Hematopoietic multipotent progenitor cell treated with erythropoietin and hydrocortisone succinate and interleukin-3 and kit ligand, for 6 days (in vitro differentiated cells): Measurements from ENCODE around the gene DIP2B.

Experiments used
- DNase-seq: peaks from one replicate; pipeline ENCODE4 v3.0.0-alpha.2; 2015

DIP2B gene

DNA sequence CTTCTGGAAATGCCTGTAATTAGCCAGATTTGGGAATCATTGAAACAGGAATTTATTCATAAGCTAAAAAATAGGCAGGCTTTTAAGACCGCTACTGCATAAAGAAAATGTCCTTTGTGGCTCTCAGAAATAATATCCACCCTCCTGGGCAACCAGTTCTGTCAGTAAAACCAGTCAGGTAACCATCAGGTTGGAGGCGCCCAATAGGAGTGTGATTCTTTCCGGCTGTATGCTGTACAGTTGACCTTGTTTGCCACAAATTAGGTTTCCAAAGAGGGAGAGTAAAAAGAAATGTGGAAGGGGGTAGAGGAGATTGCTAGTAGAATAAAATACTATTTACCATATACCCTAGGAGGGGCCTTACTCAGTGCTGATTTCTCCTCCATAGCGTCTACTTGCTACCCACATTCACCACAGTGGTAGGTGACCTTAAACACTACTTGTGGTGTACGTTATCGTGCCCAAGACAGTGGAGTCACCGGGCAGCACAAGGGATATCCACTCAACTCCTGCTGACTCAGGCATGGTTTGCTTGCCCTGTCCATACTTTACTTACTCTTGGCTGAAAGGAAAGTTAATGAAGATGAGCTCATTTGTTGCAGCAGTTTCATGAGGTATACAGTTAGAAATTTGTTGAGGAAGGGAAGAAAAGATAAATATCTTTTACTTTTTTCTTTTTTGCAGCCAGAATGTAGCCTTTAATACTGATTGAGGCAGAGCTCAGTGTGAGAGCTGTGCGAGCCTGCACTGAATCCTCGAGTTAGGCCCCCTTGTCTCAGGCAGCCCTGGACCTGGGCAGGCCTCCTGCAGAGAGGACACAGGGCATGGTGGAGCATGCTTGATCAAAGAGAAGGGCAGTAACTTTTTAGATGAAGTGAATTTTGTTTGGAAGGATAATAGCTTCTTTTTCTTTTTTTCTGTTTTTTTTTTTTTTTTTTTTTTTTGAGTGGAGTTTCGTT is 76.7 kb downstream of the DIP2B start:
- DNase-seq = no peak

DNA sequence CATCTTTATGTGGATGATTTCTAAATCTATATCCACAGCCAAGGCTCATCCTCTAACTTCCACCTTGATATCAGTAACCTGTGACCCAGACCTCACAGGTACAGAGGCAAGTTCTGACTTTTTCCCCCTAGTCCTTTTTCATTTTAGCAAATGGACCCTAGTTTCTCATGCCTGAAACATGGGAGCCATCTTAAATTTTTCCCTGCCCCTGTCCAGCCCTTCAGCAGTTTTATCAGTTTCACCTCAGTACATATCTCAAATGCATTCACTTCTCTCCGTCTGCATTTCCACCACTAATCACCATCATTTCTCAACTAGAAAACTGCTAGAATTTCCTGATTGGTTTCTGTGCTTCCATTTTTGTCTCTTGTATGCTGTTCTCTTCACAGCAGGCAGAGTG is 79.3 kb downstream of the DIP2B start:
- no peak for DNase-seq

DNA sequence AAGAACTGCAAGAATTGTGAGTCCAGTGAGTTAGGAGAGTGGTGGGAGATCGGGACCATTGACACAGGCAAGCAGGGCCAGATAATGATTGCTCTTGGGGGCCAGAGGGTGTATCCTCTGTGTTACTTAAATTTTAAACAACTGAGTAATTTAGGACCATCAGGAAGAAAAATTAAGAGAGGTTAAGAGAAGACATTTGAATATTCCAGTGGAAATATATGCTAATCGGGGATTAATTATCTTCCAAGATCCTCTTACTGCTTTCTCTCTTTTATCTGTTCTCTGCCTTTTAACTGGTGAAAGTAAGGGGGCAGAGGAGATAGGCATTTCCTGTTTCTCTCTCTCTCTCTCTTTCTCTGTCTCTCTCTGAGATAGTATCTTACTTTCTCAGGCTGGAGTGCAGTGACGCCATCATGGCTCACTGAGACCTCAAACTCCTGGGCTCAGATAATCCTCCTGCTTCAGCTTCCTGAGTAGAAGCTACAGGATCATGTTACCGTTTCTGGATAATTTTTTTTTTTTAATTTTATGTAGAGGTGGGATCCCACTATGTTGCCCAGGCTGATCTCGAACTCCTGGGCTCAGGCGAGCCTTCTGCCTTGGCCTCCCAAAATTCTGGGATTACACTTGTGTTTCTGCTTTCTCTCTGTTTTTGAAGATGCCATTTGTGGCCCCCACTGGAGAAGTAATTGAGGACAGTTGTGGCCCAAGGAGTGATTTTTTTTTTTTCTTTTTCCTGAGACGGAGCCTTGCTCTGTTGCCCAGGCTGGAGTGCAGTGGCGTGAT is 85.1 kb downstream of the DIP2B start:
- peak; percentile 82 for DNase-seq

DNA sequence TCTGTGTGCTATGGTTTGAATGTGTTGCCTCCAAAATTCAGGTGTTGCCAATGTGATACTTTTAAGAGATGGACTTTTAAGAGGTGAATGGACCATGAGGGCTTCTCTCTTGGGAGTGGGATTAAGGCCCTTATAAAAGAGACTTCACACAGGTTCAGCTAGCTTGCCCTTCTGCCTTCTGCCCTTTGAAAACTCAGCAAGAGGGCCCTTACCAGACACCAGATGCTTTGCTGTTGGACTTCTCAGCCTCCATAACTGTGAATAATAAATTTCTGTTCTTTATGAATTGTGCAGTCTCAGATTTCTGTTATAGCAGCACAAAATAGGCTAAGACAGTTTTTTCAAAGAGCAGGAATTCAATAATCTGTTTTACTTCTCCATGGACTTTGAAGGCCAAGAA is 86.1 kb downstream of the DIP2B start:
- DNase-seq = no peak

DNA sequence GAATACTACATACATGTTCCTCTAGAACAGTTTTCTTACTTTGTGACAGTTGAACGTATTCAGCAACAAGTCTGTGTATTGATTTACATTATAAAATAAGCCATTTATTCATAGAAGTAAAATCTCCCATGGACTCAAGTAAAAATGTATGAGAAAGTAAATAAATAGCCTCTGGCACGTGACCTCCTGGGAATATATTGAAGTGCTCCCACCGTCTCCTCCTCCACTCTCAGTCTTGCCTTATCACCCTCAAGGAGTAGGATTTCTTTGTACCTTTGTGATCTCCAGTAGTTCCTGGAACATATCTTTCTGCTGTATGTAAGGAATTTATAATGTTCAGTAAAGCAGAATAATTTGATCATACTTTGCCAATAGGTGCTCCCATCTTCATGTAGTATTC is 90.9 kb downstream of the DIP2B start:
- DNase-seq = no peak

DNA sequence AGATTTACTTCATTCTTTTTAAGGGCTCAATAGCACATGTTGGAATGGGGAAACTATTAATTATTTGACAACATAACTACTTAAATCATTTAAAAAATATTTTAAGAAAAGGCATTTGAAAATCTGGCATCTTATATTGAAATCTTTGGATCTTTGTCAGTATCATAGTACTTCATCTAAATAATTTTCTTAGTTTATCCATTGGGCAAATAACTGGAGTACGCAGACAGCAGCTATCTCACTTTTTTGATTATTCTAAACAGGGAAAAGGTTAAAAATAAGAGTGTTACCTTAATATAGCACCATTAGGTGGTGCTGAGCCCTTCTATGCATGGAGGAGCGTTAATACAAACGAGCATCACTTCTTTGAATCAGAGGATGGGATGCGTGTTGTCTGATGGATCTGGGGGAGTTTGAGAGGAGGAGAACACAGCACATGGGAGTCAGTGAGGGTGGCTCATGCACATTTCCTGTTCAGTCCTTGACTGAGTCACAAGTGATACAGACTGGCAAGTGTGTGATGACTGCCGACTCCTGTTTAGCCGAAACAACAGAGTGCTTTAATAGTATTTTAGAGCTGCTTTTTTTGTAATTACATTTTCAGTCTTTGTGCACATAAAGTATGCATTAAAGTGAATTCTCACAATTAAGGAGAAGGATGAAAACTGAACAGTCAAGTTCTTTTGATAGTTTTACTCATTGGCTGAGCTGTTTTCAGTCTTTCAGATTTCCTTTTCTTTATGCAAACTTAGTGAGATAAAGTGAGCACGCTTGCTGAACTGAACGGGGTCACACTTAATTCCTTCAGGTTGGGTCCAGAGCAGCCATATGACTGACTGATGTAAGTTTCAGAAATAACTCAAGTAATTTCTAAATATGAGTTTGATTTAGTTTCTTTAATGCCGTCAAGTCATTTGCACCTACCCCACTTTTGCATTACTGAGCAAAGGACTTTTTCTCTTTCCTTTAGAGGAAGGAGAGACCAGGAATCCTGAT is 92.7 kb downstream of the DIP2B start:
- DNase-seq = peak; percentile 45

DNA sequence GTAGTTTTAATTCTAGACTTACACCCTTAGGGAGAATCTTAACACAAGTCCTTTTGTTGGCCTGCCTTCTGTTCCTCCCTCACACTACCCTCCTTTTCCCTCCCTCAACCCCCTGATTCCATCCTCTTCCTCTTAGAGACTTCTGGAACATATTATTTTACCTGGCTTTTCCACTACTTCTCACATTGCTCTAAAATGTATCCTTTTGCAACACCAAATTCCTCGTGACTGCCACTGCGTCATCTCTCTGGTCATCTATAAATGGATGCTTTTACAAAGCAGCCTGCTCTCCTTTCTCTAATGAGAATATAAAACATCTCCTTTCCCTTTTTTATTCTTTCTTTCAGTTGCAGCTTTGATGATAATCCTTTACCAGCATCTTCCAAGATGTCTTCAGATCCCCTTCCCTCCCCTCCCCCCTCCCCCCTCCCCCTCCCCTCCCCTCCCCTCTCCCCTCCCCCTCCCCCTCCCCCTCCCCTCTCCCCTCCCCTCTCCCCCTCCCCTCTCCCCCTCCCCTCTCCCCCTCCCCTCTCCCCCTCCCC is 93.6 kb downstream of the DIP2B start:
- DNase-seq = no peak

DNA sequence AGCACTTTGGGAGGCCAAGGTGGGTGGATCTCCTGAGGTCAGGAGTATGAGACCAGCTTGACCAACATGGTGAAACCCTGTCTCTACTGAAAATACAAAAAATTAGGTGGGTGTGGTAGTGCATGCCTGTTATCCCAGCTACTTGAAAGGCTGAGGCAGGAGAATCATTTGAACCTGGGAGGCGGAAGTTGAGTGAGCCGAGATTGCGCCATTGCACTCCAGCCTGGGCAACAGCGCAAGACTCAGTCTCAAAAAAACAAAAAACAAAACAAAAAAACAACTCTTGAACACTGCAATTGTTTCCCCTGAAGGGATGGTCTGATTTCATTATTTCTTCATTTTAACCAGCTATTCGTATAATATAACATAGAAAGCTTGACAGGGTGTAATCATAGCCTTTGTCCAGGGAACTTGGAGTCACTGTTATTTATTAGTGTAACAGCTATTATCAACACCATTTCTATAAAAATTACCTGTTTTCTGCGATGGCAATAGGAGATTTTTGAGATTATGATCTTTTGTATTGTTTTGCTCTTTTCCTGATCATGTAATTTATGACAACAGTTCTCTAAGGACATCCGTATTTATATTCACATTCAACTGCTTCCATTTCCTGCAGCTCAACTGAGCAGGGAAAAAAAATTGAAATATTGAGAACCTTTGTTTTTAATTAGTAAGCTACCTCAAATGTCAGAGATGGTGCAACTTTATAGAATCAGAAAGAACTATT is 94.7 kb downstream of the DIP2B start:
- no peak for DNase-seq

DNA sequence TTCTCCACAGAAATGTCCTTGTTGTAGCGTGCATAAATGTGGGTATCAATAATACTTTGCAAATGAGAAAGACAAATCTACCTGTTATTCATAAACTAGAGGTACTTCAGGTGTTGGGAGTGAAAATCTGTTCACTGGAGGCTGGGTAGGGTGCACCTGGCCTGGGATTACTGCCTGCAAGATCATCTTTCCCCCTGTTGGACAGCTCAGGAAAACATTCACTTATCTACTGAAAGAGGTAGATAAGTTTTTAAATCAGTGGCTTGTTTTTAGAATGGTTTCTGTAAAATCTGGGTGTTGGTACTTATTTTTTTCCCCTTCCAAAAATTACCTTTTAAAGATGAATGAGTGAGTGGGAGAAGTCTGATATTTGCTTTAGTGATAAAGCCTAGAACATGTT is 95.6 kb downstream of the DIP2B start:
- no peak for DNase-seq

DNA sequence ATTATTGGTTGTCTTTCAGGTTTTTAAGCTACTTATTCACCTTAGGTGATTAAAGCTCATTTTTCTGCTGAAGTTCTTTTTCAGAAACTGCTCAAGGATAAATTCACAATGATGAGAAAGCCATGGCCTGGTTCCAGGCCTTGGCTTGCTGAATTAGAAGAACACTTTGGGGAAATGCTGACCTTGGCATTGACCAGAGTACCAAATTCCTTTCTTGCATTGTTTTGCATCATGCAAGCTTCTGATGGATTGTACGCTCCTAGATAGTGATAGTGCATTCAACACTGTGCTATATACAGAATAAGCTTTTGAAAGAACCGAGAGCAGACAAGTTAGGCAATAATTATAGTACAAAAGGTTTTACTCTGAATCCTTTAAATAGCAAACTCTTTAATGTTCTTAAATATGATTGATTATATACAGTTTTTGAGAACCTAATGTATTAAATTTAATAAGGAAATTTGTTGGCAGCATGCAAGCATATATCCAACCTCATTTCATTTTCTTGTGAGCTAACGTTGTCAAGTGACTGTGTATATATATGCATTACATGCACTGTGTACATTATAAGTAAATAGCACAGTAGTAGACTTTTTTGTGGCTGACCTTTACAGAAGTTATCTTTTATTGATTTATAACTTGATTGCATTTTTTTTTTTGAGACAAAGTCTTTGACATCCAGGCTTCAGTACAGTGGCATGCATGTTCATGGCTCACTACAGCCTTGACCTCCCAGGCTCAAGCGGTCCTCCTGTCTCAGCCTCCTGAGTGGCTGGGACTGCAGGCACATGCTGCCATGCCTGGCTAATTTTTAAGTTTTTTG is 99.2 kb downstream of the DIP2B start:
- DNase-seq = no peak

DNA sequence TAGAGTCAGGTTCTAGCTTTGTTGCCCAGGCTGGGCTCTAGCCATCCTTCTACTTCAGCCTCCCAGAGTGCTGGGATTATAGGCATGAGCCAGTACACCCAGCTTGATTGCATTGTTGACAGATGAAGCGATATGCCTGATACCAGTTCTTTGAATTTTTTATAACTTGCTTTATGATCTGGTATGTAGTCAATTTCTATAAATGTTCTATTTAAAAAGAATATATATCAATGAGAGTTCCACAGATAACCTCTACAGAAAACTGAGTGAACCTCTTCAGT is 99.8 kb downstream of the DIP2B start:
- DNase-seq = no peak

DNA sequence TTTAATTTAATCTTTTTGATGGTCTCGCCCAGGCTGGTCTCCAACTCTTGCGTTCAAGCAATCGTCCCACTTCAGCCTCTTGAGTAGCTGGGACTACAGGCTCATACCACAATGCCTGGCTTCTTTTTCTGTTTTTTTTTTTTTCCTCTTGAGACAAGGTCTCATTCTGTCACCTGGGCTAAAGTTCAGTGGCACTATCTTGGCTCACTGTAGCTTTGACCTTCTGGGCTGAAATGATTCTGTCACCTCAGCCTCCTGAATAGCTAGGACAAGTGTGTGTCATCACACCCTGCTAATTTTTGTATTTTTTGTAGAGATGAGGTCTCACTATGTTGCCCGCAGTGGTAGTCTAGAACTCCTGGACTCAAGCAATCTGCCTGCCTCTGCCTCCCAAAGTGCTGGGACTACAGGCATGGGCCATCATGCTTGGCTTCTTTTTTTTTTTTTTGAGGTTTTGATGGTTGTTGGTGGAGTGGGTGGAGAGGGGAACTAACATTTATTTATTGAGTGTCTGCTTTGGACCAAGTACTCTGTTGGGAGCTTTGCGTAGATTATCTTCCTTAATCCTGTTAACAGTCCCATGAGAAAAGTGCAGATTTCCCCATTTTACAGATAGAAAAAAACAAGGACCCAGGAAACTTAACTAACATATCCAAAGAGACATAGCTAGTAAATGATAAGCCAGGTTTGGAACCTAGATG is 102.0 kb downstream of the DIP2B start:
- no peak for DNase-seq

DNA sequence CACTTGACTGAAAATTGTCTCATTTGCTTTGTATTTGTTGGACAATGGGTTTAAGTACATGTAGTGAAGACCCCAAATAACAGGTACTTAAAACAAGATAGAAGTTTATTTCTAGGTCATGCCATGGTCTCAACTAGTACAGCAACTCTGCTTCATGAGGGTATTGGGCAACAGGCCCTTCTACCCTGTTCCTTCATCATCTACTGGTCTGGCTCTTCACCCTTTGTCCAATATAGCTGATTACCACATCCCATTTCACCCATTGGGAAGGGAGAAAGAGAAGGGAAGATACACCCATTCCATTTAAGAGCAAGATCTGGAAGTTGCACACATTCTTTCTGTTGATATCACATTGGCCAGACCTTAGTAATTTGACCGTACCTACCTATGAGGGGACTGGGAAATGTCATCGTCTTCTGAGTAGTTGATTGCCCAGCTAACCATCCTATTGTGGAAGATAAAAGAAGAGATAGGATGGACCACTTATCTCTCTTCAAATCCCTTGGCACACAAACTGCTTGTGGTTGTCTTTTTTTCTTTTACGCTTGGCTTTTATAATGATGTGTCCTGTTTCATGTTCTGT is 104.6 kb downstream of the DIP2B start:
- DNase-seq = no peak

DNA sequence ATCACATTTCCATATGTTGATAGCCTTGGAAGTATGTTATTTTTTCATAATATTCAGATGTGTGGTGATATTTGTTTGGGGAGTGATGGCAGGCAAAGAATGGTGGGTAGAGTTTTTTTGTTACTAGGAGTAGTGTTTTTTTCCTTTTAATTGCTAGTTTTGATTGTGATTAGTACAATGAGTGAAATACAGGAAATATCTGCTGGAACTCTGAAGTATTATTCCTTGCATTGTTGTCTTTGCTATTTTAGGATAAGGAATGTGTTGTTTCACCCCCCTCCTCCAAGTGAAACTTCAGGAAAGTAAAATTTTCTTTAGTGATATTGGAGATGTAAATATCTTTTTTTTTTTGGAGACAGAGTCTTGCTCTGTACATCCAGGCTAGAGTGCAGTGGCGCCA is 105.4 kb downstream of the DIP2B start:
- DNase-seq = no peak

DNA sequence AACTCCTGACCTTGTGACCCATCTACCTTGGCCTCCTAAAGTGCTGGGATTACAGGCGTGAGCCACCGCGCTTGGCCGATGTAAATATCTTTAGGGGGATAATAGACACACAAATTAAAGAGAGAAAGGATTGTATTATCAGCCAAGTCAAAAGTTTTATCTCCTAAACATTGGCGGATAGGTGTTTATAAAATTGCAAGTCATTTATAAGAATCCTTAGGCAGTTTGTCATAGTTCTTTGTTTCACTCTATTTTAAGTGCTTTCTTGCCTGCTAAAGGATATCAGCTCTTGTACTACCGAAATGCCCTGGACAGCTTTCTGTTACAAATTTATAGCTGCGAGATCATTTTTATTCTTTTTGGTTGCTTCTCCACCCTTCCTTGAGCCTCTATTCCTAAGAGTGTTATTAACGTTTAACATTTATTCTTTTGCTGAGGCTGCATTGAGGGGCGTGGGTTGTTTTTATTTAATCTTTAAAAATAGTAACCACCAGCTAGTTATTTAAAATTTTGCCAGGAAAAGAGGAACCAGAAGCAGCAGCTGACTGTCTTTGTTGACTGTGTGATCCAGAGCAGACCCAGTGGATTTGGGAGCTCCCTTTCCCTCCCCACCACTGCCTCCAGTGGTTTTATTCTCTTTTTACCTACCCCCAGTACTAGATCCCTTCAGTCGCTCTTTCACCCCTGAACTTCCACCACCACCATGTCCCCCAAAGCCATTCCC is 106.4 kb downstream of the DIP2B start:
- peak; percentile 42 for DNase-seq

DNA sequence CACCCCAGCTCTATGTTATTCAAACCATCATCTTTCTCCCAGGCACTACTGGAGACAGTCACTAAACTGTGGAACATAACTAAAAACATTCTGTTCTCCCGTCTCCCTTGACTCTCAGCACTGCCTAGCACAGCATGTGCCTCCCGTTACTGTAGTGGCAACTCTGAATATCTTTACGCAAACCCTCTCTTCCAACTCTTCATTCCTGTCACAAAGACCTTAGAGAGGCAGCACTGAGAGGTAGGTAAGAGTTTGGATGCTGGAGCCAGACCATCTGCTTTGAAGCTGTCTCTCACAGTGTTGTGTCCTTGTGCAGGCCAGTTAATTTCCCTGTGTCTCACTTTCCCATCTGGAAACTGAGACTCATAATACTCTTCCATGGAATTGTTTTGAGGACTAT is 108.1 kb downstream of the DIP2B start:
- no peak for DNase-seq

DNA sequence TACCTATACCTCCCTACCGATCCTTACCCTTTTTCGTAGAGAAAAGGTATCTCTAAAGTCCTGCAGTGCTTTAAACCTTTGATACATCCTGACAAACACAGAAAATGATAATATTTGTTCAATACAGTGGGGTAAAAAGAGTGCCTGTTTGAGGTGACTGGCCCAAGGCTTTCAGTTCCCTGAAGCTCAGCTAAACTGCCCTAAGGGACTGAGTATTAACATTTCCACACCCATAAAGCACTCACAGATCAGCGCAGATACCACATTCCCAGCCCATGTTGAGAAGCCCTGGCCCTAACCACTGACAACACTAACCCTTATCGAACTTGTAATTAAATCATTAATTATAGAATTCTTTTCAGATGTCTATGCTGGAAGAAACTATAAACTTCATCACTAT is 108.7 kb downstream of the DIP2B start:
- DNase-seq = no peak

DNA sequence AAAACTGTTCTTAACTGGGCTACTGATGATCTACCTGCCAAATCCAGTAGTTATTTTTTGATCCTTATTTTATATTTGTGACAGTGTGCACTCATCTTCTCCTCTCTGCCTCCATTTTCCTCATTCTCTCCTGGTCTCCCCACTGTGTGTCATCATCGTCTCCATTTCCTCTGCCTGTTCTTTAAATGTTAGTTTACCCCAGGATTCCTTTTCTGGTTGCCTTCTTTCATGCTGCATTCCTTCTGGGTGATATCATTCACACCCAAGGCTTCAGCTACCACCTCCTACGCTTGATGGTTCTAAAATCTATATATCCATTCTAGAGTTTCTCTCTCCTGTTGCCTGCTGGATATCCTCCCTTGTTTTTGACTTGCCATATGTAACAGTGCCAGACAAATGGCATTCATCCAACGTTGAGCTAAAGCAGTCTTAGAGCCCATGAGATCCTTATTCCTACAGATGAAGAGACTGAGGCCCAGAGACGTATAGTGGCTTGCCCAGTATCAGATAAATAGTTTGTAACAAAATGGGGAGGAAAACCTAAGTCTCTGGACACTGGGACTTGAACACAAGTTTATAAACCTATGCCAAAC is 109.5 kb downstream of the DIP2B start:
- no peak for DNase-seq
